ENCODE measurements around the gene CEP78.

Gene CEP78

GRCh38 chr9:78311886-78312524, 76.1 kb downstream of the CEP78 start:
- DNase-seq: no peak

- no peak for DNase-seq
Measured at GRCh38 chr9:78314550-78314949, 78.7 kb downstream of the CEP78 start.

- no peak for DNase-seq
Measured at GRCh38 chr9:78314953-78315870, 79.3 kb downstream of the CEP78 start.

- DNase-seq: no peak
Measured at GRCh38 chr9:78316166-78316892, 80.5 kb downstream of the CEP78 start.

- DNase-seq: no peak
Measured at GRCh38 chr9:78319197-78320029, 83.5 kb downstream of the CEP78 start.

GRCh38 chr9:78320030-78320693, 84.3 kb downstream of the CEP78 start:
- DNase-seq: no peak

GRCh38 chr9:78320875-78321496, 85.1 kb downstream of the CEP78 start:
- DNase-seq: no peak

GRCh38 chr9:78321505-78321904, 85.6 kb downstream of the CEP78 start:
- no peak for DNase-seq

- no peak for DNase-seq
Measured at GRCh38 chr9:78324068-78324650, 88.3 kb downstream of the CEP78 start.

- no peak for DNase-seq
Measured at GRCh38 chr9:78324682-78325081, 88.8 kb downstream of the CEP78 start.

- no peak for DNase-seq
Measured at GRCh38 chr9:78325343-78325742, 89.5 kb downstream of the CEP78 start.

- DNase-seq: no peak
Measured at GRCh38 chr9:78325846-78326360, 90.0 kb downstream of the CEP78 start.

GRCh38 chr9:78326564-78326963, 90.7 kb downstream of the CEP78 start:
- DNase-seq: no peak
